Measurements from ENCODE around the gene TIMM21. TPM values are rescaled to one million over a fixed set of nuclear protein-coding genes. Genes with fewer than 3 reads are reported as not detected.

TIMM21 gene
- total RNA-seq, 1 experiment from 2014 or later: 15.6 TPM

DNA sequence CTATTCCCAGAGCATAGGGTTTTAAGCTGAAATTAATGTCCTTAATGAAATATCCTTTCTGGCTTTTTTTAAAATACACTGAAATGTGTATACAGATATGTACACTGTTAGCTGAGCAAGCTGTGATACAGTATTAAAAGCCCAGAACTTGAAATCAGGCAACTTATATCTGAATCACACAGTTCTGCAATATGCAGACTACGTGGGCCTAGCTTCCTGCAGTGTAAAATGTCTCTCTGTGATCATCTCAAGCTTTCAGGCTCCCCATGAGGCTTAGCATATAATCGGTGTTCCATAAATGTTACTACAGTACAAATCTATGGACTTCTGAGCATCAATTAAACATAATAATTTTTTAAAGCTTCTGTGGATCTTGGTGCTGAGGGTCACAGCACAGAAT lies 8.9 kb upstream of the TIMM21 start:
- H3K4me3 ChIP-seq (ENCODE audit: low read depth, low read length): no peak overlapping the region
- CTCF ChIA-PET: no interaction called here
- Mint-ChIP-seq H3K9me3 (ENCODE audit: unreplicated experiment) (no peaks in the 10 kb centered on the region), H3K27me3 (ENCODE audit: insufficient read depth, unreplicated experiment) (peaks cover 19% of the 10 kb centered on the region), H3K4me1 (ENCODE audit: low read depth, unreplicated experiment) (no peaks in the 10 kb centered on the region), H3K4me3 (ENCODE audit: unreplicated experiment) (no peak overlapping the region), H3K27ac (ENCODE audit: unreplicated experiment) (no peak overlapping the region), H3K36me3 (ENCODE audit: insufficient read depth, unreplicated experiment) (no peaks in the 10 kb centered on the region)
- no peaks in the 10 kb centered on the region for H3K36me3 ChIP-seq (ENCODE audit: control insufficient read depth, insufficient read depth, low read length)
- TF ChIP-seq, protein P1, sequence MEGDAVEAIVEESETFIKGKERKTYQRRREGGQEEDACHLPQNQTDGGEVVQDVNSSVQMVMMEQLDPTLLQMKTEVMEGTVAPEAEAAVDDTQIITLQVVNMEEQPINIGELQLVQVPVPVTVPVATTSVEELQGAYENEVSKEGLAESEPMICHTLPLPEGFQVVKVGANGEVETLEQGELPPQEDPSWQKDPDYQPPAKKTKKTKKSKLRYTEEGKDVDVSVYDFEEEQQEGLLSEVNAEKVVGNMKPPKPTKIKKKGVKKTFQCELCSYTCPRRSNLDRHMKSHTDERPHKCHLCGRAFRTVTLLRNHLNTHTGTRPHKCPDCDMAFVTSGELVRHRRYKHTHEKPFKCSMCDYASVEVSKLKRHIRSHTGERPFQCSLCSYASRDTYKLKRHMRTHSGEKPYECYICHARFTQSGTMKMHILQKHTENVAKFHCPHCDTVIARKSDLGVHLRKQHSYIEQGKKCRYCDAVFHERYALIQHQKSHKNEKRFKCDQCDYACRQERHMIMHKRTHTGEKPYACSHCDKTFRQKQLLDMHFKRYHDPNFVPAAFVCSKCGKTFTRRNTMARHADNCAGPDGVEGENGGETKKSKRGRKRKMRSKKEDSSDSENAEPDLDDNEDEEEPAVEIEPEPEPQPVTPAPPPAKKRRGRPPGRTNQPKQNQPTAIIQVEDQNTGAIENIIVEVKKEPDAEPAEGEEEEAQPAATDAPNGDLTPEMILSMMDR (IDR thresholded peaks at IDR 0.05; ENCODE audit: insufficient read depth in 1 of 2, low read depth in 1 of 2, low read length in 1 of 2, severe bottlenecking in 1 of 2, unreplicated experiment in 1 of 2): no peak
- no TSS peak for BruUV-seq (replicated peaks)
- H3K4me1 ChIP-seq: no peaks in the 10 kb centered on the region
- intact Hi-C loops (cut with micrococcal nuclease; ENCODE audit: unreplicated experiment): no loop called here
- POLR2A ChIA-PET: no interaction called here
- DNase-seq: no peak
- H3K9me3 ChIP-seq: no peaks in the 10 kb centered on the region
- H3K27me3 ChIP-seq (replicated peaks; ENCODE audit: control insufficient read depth, insufficient read depth, low read length): no peaks in the 10 kb centered on the region

DNA sequence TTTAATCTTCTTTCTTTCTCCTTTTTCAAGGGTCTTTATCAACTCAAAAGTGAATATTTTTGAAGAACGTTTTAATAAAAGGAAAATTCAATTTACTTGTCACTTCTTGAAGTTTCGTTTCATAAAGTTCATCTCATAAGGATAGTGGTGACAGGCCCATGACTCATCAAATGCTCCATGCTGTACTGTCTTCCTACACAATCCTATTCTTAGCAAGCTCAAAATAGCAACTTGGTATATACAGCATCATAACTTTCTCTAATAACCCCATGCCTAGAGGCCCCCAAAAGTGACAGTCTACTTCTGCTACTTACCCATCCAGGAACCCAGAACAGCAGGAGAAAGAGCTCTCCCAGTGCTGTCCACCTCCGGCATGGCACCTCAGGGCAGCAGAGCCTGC lies 8.4 kb upstream of the TIMM21 start:
- no peak overlapping the region for H3K4me3 Mint-ChIP-seq (ENCODE audit: unreplicated experiment)
- Histone ChIP-seq H3K4me3 (ENCODE audit: low read depth, low read length) (no peak overlapping the region), H3K9me3 (no peaks in the 10 kb centered on the region), H3K27me3 (replicated peaks; ENCODE audit: control insufficient read depth, insufficient read depth, low read length) (no peaks in the 10 kb centered on the region), H3K36me3 (ENCODE audit: control insufficient read depth, insufficient read depth, low read length) (no peaks in the 10 kb centered on the region), H3K4me1 (no peaks in the 10 kb centered on the region)
- POLR2A ChIA-PET: no interaction called here
- no peak for DNase-seq
- TF ChIP-seq, protein P1 (IDR thresholded peaks at IDR 0.05; ENCODE audit: insufficient read depth in 1 of 2, low read depth in 1 of 2, low read length in 1 of 2, severe bottlenecking in 1 of 2, unreplicated experiment in 1 of 2): no peak
- no peaks in the 10 kb centered on the region for H3K36me3 Mint-ChIP-seq (ENCODE audit: insufficient read depth, unreplicated experiment)
- no peaks in the 10 kb centered on the region for H3K4me1 Mint-ChIP-seq (ENCODE audit: low read depth, unreplicated experiment)
- CTCF ChIA-PET: no interaction called here
- no peak overlapping the region for H3K27ac Mint-ChIP-seq (ENCODE audit: unreplicated experiment)
- no TSS peak for BruUV-seq (replicated peaks)
- H3K27me3 Mint-ChIP-seq (ENCODE audit: insufficient read depth, unreplicated experiment): peaks cover 19% of the 10 kb centered on the region
- no peaks in the 10 kb centered on the region for H3K9me3 Mint-ChIP-seq (ENCODE audit: unreplicated experiment)
- intact Hi-C loops (cut with micrococcal nuclease; ENCODE audit: unreplicated experiment): no loop called here

DNA sequence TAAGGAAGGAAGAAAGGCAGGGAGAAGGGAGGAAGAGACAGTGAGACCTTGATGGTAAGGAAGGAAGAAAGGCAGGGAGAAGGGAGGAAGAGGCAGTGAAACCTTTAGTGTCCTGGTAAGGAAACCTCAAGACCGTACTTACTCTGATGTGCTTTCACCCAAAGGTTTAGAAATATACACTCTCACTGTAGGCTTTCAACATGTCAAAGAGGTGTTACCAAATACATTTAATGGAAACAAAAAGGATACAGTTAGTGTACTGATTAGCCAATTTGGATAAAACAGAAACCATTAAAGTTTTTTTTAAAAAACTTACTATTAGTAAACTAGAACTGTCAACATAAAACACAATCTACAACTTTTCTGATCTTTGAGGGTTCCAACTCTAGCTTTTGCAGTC lies 7.7 kb upstream of the TIMM21 start:
- no peak for DNase-seq
- H3K9me3 ChIP-seq: no peaks in the 10 kb centered on the region
- no TSS peak for BruUV-seq (replicated peaks)
- Mint-ChIP-seq H3K4me1 (ENCODE audit: low read depth, unreplicated experiment) (no peaks in the 10 kb centered on the region), H3K36me3 (ENCODE audit: insufficient read depth, unreplicated experiment) (no peaks in the 10 kb centered on the region), H3K27ac (ENCODE audit: unreplicated experiment) (no peak overlapping the region), H3K9me3 (ENCODE audit: unreplicated experiment) (no peaks in the 10 kb centered on the region), H3K4me3 (ENCODE audit: unreplicated experiment) (no peak overlapping the region), H3K27me3 (ENCODE audit: insufficient read depth, unreplicated experiment) (peaks cover 19% of the 10 kb centered on the region)
- no peaks in the 10 kb centered on the region for H3K36me3 ChIP-seq (ENCODE audit: control insufficient read depth, insufficient read depth, low read length)
- POLR2A ChIA-PET: no interaction called here
- TF ChIP-seq, protein P1 (IDR thresholded peaks at IDR 0.05; ENCODE audit: insufficient read depth in 1 of 2, low read depth in 1 of 2, low read length in 1 of 2, severe bottlenecking in 1 of 2, unreplicated experiment in 1 of 2): no peak
- H3K4me1 ChIP-seq: no peaks in the 10 kb centered on the region
- H3K27me3 ChIP-seq (replicated peaks; ENCODE audit: control insufficient read depth, insufficient read depth, low read length): no peaks in the 10 kb centered on the region
- H3K4me3 ChIP-seq (ENCODE audit: low read depth, low read length): no peak overlapping the region
- intact Hi-C loops (cut with micrococcal nuclease; ENCODE audit: unreplicated experiment): no loop called here
- CTCF ChIA-PET: no interaction called here

Data from Caco-2 (cell line).